Measurements from ENCODE around the gene CRIM1. TPM values are rescaled to one million over a fixed set of nuclear protein-coding genes. Genes with fewer than 3 reads are reported as not detected.

The CRIM1 gene
- total RNA-seq, 2 donors from 2014 or later: 217 to 465 TPM

DNA sequence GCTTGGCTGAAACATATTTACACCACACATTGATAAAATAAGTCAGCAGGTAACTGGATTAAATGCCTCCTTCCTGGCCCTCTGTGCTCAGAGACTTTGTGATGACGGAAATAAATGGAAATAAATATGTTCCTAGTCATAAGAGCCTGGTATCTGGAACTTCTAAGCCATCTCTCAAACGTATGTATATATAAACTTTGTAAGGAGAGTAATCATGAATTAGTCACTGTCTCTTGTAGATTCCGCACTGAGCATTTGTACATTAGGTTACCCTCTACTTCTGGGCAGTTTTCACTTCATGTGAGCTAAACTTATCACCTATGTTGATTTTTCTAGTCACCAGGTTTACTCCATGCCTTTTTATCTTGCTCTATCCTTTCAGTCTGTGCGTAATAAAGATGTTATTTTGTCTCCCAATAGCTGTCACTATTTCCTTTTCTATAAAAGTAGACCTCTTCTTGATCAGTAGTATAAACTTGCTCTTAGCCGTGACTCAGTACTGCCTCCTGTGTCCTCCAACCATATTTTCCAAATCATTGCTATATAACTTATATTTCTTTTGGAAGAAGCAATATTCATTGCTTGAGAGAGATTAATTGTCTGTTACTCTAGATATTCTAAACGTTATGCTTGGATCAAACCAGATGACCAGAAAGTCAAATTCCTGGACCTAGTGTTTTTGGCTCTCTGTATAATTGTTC lies 189.2 kb downstream of the CRIM1 start:
- ATAC-seq (ENCODE audit: insufficient number of reproducible peaks, low FRiP score, low read depth) (no peak), DNase-seq (ENCODE audit: low spot score) (no peak)
- Histone ChIP-seq H3K4me3 (no peak overlapping the region), H3K9me3 (no peaks in the 10 kb centered on the region), H3K27ac (no peak overlapping the region), H3K36me3 (peaks cover 29% of the 10 kb centered on the region), H3K4me1 (ENCODE audit: control insufficient read depth in 1 of 2, low read depth in 2 of 2) (peaks cover 0 to 19% of the 10 kb centered on the region in 2 donors), H3K27me3 (replicated peaks; ENCODE audit: insufficient read depth) (no peaks in the 10 kb centered on the region)
- TF ChIP-seq, protein P1, sequence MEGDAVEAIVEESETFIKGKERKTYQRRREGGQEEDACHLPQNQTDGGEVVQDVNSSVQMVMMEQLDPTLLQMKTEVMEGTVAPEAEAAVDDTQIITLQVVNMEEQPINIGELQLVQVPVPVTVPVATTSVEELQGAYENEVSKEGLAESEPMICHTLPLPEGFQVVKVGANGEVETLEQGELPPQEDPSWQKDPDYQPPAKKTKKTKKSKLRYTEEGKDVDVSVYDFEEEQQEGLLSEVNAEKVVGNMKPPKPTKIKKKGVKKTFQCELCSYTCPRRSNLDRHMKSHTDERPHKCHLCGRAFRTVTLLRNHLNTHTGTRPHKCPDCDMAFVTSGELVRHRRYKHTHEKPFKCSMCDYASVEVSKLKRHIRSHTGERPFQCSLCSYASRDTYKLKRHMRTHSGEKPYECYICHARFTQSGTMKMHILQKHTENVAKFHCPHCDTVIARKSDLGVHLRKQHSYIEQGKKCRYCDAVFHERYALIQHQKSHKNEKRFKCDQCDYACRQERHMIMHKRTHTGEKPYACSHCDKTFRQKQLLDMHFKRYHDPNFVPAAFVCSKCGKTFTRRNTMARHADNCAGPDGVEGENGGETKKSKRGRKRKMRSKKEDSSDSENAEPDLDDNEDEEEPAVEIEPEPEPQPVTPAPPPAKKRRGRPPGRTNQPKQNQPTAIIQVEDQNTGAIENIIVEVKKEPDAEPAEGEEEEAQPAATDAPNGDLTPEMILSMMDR (IDR thresholded peaks at IDR 0.05): no peak

DNA sequence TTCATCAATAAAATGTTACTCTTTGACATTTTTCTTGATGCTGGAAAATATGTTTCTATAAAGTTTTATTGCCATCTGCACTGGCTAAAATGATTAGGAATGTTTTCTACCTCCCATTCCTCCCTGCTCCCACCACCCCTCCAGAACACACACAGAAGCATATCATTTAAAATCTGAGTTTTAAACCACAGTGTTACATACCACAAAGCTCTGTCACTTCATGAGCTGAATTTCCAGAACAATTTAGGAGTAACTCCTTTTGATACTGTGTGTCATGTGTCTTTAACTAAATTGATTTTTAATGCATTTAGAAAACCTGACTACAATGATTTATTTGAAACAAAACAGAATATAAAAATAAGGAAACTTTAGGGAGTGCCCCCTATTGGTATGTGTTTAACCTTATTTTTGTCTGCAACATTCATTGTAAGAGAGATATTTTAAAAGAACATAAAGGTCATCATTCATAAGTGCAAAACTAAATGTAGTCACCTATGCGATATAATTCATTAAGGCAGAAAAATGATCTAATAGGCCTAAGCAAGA lies 190.4 kb downstream of the CRIM1 start:
- TF ChIP-seq, protein P1 (IDR thresholded peaks at IDR 0.05): no peak
- Histone ChIP-seq H3K4me1 (ENCODE audit: control insufficient read depth in 1 of 2, low read depth in 2 of 2) (peaks cover 0 to 12% of the 10 kb centered on the region in 2 donors), H3K27me3 (replicated peaks; ENCODE audit: insufficient read depth) (no peaks in the 10 kb centered on the region), H3K4me3 (no peak overlapping the region), H3K27ac (no peak overlapping the region), H3K36me3 (peaks cover 29% of the 10 kb centered on the region), H3K9me3 (no peaks in the 10 kb centered on the region)
- ATAC-seq (ENCODE audit: insufficient number of reproducible peaks, low FRiP score, low read depth) (no peak), DNase-seq (ENCODE audit: low spot score) (no peak)

DNA sequence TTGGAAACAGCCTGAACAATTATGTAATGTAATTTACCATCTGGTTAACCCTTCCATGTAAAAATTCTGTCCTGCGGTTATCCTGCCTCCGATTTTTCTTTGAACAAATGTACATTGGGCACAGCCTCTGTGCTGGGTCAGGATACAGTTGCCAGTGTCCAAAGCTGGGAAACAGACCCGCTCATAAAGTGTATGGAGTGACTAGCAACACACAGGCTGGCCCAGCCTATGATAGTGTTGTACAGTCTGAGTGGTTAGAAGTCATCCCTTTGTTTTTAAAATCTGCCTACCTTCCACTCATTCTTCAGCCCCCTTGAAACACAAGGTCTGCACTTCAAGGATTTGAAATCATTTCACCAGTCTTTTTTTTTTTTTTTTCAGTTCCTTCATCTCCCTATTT lies 192.3 kb downstream of the CRIM1 start:
- Histone ChIP-seq H3K9me3 (no peaks in the 10 kb centered on the region), H3K4me3 (no peak overlapping the region), H3K36me3 (peaks cover 26% of the 10 kb centered on the region), H3K27ac (peak overlapping the region in 1 of 2 donors; percentile 14), H3K4me1 (ENCODE audit: control insufficient read depth in 1 of 2, low read depth in 2 of 2) (no peaks in the 10 kb centered on the region), H3K27me3 (replicated peaks; ENCODE audit: insufficient read depth) (no peaks in the 10 kb centered on the region)
- ATAC-seq (ENCODE audit: insufficient number of reproducible peaks, low FRiP score, low read depth): no peak
- DNase-seq (ENCODE audit: low spot score): no peak
- TF ChIP-seq, protein P1 (IDR thresholded peaks at IDR 0.05): no peak

DNA sequence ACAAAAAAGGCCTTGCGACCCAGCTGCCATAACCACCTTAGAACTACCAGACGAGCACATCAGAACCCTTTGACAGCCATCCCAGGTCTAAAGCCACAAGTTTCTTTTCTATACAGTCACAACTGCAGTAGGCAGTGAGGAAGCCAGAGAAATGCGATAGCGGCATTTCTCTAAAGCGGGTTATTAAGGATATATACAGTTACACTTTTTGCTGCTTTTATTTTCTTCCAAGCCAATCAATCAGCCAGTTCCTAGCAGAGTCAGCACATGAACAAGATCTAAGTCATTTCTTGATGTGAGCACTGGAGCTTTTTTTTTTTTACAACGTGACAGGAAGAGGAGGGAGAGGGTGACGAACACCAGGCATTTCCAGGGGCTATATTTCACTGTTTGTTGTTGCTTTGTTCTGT lies 193.6 kb downstream of the CRIM1 start:
- Histone ChIP-seq H3K4me1 (ENCODE audit: control insufficient read depth in 1 of 2, low read depth in 2 of 2) (no peaks in the 10 kb centered on the region), H3K36me3 (peaks cover 23% of the 10 kb centered on the region)
- no peak for ATAC-seq (ENCODE audit: insufficient number of reproducible peaks, low FRiP score, low read depth)

DNA sequence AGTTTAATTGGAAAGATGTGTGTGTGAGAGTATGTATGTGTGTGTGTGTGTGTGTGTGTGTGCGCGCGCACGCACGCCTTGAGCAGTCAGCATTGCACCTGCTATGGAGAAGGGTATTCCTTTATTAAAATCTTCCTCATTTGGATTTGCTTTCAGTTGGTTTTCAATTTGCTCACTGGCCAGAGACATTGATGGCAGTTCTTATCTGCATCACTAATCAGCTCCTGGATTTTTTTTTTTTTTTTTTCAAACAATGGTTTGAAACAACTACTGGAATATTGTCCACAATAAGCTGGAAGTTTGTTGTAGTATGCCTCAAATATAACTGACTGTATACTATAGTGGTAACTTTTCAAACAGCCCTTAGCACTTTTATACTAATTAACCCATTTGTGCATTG lies 194.4 kb downstream of the CRIM1 start:
- TF ChIP-seq, protein P1 (IDR thresholded peaks at IDR 0.05): no peak
- no peak for DNase-seq (ENCODE audit: low spot score)
- H3K27ac ChIP-seq: no peak overlapping the region
- no peaks in the 10 kb centered on the region for H3K9me3 ChIP-seq
- H3K4me3 ChIP-seq: no peak overlapping the region
- ATAC-seq (ENCODE audit: insufficient number of reproducible peaks, low FRiP score, low read depth): no peak
- peaks cover 20% of the 10 kb centered on the region for H3K36me3 ChIP-seq
- no peaks in the 10 kb centered on the region for H3K4me1 ChIP-seq (ENCODE audit: control insufficient read depth in 1 of 2, low read depth in 2 of 2)
- H3K27me3 ChIP-seq (replicated peaks; ENCODE audit: insufficient read depth): no peaks in the 10 kb centered on the region

More for the DNA sequence above, 193.6 kb downstream of the CRIM1 start:
- H3K27ac ChIP-seq: peak overlapping the region; percentile 8 to 37
- H3K27me3 ChIP-seq (replicated peaks; ENCODE audit: insufficient read depth): no peaks in the 10 kb centered on the region
- no peak for DNase-seq (ENCODE audit: low spot score)
- TF ChIP-seq, protein P1 (IDR thresholded peaks at IDR 0.05): no peak
- no peaks in the 10 kb centered on the region for H3K9me3 ChIP-seq
- H3K4me3 ChIP-seq: no peak overlapping the region

All from thoracic aorta (tissue), 2 donors.